CD4-positive, alpha-beta T cell treated with Interleukin-6 at 100 ng/mL for 8 hours (primary cell): Measurements from ENCODE around the gene VSIG1.

Experiments
- DNase-seq: peaks from one replicate; pipeline ENCODE4 v3.0.0-alpha.2; 2020; ENCODE audit warnings: mixed read lengths, low spot score

Gene VSIG1

DNA sequence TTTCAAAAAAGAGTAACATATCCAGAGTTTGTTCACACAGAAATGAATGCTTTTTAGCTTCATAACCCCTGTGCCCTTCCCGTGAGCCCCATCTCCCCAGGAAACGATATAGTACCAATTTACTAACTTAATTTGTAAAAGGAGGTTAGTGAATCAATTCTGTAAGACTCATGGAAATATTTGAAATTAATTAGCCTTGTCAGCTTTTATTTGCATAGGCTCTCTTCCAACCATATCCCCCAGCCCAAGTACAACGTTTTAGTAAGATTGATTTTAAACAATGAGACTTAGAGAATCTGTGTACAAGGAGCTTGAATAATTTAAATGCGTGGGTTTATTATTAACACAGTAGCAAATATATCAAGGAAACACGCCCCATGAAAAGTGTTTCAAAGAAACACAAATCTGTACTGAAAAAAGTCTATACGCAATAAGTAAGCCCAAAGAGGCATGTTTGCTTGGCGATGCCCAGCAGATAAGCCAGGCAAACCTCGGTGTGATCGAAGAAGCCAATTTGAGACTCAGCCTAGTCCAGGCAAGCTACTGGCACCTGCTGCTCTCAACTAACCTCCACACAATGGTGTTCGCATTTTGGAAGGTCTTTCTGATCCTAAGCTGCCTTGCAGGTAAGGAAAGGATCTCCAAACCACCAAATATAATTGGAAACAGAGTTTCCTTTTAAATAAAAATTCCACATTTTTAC lies at the start of gene VSIG1:
VSIG1 (plus strand) TSS at position 512 of the 703 bp plus-strand sequence; CDS start at position 578, 66 bp downstream.
- no peak for DNase-seq

DNA sequence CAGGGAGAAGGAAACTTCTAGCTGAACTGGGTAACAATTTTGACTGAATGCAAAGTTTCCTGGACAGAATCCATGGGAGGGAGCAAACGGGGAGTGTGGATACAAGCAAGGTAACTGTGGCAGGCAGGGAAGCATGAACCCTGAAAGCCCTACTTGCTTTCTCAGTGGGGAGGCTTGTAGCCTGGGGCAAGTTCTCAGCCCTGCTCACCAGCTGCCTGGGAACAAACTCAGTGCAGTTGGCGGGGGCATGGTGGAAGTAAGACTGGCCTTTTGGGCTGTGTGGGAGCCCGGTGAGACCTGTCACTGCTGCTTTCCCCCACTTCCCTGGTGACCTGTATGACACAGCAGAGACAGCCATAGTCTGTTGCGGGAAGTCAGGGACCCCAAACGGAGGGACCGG lies 48.7 kb upstream of the VSIG1 start:
- no peak for DNase-seq

DNA sequence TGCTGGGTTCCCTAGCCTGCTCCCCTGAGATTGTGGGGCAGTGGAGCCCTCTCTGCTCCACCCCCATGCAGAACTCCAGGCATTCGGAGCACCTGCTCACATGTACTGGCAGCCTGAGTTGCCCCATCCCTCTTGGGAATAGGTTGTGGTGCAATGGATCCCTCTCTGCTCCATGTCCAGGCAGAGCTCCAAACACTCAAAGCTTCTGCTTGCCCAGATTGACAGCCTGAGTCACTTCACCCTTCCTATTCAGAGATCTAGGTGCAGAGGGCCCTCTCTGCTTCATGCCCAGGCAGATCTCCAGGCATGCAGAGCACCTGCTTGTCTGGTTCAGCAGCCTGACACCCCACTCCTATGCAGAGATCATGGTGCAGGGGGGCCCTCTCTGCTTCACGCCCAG lies 44.1 kb upstream of the VSIG1 start:
- DNase-seq = no peak

- DNase-seq = peak; percentile 48
These were observed 43.5 kb upstream of the VSIG1 start for GRCh38 chrX:108001218-108001814.

GRCh38 chrX:108018656-108019381 lies 26.0 kb upstream of the VSIG1 start:
- peak; percentile 73 for DNase-seq

- peak; percentile 18 for DNase-seq
These were observed 25.4 kb upstream of the VSIG1 start for GRCh38 chrX:108019382-108019875.

- DNase-seq = peak; percentile 23
These were observed 24.2 kb upstream of the VSIG1 start for GRCh38 chrX:108020631-108021030.

DNA sequence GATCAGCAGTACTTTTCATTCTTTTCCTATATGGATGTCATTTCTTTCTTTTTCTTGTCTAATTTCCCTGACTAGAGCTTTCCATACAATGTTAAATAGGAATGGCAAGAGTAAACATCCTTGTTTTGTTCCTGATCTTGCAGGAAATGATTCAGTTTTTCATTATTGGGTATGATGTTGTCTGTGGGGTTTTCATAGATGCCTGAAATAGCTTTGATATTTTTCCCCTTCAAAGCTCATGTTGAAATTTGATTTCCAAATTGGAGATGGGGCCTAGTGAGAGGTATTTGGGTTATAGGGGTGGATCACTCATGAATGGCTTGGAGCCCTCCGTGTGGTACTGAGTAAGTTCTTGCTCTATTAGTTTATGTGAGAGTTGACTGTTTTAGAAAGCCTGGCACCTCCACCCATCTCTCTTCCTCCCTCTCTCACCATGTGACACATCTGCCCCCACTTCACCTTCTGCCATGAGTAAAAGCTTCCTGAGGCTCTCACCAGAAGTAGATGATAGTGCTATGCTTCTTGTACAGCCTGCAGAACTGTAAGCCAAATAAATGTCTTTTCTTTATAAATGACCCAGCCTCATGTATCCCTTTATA lies 22.3 kb upstream of the VSIG1 start:
- DNase-seq = no peak

- no peak for DNase-seq
These were observed 19.5 kb upstream of the VSIG1 start for GRCh38 chrX:108025376-108025775.

DNA sequence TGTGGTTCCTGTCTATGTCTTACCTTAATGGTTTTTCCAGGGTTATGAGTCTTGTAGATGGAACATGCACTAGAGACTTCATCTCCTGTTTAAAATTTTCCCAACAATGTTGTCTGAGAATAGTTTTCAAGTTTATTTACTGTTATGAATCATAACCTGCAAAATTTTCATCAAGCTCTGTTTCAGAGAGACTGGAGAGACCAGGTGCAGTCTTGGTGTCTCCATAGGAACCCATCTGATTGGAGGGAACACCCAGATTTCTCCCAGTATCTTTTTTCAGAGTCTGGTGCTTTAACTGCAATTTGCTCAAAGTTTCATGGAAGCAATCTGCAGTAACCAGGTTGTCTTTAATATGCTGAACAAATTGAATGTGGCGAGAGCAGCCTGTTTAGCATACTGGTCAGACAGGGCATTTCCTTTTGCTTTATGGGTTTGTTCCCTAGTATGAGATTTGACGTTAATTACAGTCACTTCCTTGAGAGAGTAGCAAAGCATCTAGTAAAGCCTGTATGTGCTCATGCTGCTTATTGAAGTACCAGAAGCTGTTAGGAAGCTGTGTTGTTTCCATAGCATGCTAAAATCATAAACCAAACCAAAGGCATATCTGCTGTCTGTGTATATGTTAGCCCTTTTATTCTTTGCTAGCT lies 18.8 kb upstream of the VSIG1 start:
- DNase-seq = no peak

DNA sequence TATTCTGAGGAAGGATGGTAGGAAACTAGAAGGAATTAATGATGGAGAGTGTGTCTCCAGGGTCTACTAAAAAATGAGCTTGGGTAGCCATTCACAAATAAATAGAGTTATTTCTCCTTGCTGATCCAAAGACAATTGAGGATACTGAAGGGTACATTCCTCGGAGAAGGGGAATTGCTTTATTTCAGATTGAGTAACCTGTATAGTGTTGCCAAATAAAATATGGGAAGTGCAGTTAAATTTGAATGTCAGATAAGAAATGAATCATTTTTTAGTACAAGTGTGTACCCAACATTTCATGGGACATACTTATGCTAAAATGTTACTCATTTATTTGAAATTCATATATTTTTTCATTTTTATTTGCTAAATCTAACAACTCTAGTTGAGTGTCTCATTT lies 16.0 kb upstream of the VSIG1 start:
- DNase-seq = no peak

DNA sequence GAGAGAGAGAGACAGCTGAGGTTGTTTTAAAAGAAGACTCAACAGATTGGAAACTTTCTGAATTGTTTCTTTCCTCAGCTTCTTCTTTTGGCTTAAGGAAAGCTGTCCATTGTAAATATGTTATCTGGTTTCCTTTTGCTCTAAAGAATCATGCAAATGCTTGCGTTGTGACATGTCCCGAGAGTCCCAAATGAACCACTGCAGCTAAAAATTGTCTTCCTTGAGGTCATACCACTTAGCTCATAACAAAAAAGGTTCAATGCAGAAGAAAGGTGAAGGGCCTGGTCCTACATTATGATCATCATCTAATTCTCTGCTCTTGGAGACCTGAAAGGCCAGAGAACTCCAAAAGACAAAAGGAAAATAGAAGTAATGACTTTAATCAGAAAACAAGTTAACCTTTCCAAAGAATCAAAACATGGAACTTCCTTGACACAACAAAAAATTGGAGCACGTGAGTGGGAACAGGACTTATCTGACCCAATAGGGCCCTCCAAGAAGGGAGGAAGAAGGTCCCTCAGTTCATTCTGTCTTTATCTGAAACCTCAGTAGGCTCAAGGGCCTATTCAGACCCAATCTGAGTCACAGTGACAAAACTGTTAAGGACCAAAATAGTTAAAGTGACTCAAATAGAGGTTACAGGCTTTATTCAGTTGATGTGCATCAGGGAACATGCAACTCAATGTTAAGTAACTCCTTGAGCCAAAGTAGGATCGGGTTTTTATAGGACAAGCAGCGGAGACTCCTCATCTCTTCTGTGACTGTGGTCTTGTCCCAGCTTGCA lies 14.7 kb upstream of the VSIG1 start:
- no peak for DNase-seq

GRCh38 chrX:108032944-108033343 lies 11.9 kb upstream of the VSIG1 start:
- DNase-seq = no peak

- DNase-seq = no peak
These were observed 11.0 kb upstream of the VSIG1 start for GRCh38 chrX:108033890-108034289.

GRCh38 chrX:108034725-108035124 lies 10.1 kb upstream of the VSIG1 start:
- no peak for DNase-seq

GRCh38 chrX:108036298-108036973 lies 8.4 kb upstream of the VSIG1 start:
- no peak for DNase-seq

DNA sequence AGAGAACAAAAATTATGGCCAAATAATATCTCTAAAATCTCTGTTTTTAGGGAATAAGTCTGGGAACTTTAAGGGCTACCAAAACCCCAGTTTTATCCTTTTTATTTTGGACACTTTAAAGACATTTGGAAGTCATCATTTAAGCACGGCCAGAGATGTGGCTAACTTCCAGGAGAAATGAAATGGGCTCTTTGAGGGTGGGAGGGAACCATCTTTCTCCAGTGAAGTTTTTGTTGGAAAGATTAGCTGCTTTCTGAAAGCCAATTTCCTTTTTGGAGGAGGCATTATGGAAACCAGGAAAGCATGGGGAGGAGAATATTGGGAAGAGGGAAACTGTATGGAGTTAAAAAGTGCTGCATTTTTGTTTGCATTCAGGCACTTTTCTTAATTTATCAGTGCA lies 4.8 kb downstream of the VSIG1 start:
- no peak for DNase-seq

GRCh38 chrX:108053218-108053617 lies 8.4 kb downstream of the VSIG1 start:
- DNase-seq = no peak

DNA sequence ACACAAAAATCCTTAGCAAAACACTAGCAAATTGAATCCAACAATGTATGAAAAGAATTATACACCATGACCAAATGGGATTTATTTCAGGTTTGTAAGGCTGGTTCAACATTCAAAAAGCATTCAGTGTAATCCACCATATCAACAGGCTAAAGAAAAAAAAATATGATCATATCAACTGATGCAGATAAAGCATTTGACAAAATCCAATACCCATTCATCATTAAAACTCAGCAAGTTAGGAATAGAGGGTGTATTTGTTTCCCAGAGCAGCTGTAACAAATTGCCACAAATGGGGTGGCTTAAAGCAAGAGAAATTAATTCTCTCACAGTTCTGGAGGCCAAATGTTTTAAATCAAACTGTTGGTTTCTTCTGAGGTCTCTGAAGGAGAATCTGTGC lies 10.7 kb downstream of the VSIG1 start:
- no peak for DNase-seq

DNA sequence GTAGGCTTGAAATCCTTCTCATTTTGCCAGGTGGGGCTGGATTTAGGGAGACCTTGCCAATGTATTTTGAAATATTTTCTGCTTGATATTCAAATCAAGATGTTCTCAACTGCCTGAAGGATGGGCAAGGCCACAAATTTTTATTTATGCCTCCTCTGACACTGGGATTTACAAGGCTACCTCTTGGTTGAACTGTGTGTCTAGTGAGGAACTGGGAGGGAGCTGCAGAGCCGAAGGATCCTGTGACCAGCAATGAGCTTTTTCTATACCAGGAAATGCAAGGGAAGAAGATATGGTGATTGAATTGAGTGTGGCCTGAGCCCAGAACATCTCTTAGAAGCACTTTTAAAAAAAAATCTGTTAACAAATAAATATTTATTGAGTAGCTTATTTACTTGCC lies 14.9 kb downstream of the VSIG1 start:
- no peak for DNase-seq

DNA sequence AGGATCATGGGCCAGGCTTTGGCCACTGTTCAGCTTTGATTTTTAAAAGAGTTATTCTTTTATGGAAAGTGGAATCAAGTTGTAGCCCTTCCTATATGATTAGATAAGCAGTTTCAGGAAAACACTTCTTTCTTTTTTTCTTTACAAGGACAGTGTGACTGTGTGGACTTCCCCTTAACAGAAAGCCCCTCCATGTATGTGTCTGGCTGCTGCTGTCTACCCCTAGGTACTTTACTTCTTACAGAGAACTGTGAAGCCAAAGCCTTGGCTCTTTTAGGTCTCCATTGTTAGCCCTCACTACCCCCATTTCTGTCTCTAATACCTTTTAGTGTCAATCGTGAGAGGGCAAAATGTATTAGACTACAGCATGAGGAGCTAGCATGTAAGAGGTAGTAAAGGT lies 19.1 kb downstream of the VSIG1 start:
- no peak for DNase-seq
